Epithelial cell of proximal tubule (primary cell): ENCODE results near the gene FIS1. TPM values are rescaled to one million over a fixed set of nuclear protein-coding genes. Genes with fewer than 3 reads are reported as not detected.
"Not testable (repeated sequence)": the region's sequence is repeated elsewhere in the genome, so short reads cannot be mapped to it uniquely, and the experiment has no call there.

Experiments
- DNase-seq: peaks from one replicate; pipeline ENCODE4 v3.0.0-alpha.2; 2011; ENCODE audit warnings: low read depth
- H3K4me3 ChIP-seq: 2 replicates; pipeline ENCODE4 v1.5.1; 2011; ENCODE audit warnings: low read depth, mild to moderate bottlenecking, low read length
- total RNA-seq: library from RNA; depleted of rRNA; stranded (reverse); fragments of >200 nt; gene quantifications from 2 replicates; pipeline ENCODE4 v1.2.3, GENCODE V29; 2015
- TF ChIP-seq, protein P1 (sequence below): conservative IDR thresholded peaks from 2 replicates; pipeline ENCODE4 v1.5.1; 2012; ENCODE audit warnings: low read depth, mild to moderate bottlenecking, low read length

FIS1 gene
- total RNA-seq, 1 donor from 2014 or later, result 189 TPM

DNA sequence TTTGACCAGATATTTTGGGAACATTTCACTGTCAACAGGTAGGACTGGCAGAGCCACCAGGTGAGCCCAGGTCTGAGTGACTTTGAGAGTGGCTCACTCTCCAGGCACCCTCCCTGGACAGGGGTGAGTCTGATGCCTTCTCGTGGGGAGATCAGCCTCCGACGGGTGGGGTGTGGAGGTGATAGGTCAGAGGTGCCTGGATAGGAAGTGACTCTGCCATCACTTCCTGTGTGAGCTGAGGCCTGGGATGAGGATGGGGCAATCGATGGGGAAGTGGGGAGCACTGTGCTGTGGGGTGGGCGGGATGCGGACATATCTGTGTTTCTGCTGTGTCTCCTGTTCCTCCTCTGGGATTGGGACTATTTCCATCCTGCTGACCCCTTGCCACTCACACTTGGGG lies 42.2 kb upstream of the FIS1 start:
- no peak for DNase-seq
- TF ChIP-seq, protein P1, sequence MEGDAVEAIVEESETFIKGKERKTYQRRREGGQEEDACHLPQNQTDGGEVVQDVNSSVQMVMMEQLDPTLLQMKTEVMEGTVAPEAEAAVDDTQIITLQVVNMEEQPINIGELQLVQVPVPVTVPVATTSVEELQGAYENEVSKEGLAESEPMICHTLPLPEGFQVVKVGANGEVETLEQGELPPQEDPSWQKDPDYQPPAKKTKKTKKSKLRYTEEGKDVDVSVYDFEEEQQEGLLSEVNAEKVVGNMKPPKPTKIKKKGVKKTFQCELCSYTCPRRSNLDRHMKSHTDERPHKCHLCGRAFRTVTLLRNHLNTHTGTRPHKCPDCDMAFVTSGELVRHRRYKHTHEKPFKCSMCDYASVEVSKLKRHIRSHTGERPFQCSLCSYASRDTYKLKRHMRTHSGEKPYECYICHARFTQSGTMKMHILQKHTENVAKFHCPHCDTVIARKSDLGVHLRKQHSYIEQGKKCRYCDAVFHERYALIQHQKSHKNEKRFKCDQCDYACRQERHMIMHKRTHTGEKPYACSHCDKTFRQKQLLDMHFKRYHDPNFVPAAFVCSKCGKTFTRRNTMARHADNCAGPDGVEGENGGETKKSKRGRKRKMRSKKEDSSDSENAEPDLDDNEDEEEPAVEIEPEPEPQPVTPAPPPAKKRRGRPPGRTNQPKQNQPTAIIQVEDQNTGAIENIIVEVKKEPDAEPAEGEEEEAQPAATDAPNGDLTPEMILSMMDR, result no peak
- no peak overlapping the region for H3K4me3 ChIP-seq

DNA sequence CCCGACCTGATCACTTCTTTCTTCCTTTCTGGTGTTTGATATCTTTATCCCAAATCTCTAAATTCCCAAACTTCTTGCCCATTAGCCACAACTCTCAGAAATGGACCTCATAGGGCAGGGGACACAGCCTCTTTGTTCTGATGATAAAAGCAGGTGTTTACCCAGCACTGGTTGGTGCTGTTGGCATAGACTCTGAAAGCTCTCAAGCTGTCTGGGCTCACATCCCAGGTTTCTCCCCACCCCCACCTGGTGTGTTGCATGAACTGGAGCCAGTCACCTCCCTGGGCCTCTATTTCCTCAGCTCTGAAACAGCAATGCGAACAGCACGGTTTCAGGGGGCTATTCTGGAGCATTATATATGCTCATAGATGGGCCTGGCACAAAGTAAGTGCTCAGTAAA lies 41.0 kb upstream of the FIS1 start:
- DNase-seq, H3K4me3 ChIP-seq: not testable (repeated sequence)

DNA sequence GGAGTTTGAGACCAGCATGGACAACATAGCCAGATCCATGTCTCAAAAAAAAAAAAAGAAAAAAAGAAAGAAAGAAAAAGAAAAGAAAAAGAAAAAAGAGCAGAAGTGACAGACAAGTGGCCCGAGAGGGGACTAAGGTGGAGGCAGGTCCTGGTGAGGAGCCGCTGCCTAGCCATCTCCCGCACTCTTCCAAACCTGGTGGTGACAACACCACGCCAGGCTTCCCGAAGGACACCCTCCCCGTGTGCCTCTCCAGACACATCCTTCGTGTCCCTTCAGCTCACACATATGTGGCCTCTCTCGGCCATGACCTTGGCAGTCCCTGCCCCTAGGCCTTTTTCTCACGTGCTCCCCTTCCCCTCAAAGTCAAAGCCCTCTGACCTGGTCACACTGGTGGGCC lies 40.3 kb upstream of the FIS1 start:
- no peak overlapping the region for H3K4me3 ChIP-seq
- DNase-seq, result no peak
- TF ChIP-seq, protein P1, result no peak

DNA sequence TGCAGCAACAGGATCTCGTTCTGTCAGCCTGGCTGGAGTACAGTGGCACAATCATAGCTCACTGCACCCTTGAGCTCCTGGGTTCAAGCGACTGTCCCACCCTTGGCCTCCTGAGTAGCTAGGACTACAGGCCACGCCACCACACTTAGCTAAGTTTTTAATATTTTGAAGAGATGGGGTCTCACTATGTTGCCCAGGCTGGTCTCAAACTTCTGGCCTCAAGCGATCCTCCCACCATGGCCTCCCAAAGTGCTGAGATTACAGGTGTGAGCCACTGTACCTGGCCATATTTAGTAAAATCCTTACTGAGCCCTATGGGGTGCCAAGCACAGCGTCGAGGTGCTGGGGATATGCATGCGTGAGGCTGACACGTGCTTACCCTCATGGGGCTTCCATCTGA lies 36.0 kb upstream of the FIS1 start:
- DNase-seq, H3K4me3 ChIP-seq: not testable (repeated sequence)

DNA sequence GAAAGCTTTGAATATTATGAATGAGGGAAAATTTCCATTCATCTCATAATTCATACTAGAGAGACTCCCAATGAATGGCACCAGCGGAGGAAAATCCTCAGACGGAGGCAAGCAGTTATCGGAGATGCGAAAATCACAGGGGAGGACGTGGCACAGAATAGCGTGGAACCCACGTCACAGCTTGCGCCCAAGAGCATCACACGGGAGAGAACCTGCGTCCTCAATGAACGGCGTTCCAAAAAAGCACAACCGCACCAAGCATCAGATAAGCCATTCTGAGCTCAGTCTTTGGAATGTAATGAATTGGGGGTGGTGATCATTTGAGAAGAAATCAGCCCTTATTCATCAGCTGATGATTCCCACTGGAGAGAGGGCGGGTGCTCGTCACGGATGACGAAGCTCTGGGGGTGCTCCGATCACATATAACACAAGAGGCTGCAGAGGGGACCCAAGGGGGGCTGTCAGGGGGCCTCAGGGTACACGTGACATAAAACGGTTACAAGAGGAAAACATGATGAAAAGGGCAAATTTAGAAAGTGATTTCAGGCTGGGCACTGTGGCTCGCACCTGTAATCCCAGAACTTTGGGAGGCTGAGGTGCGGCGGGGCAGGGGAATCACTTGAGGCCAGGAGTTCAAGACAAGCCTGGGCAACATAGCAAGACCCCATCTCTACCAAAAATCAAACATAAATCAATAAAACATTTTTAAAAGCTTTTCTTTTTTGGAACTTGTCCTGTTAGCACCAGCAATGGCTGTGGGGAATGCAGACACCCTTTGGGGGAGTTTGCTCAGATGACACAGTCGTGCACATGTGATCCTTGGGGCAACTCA lies 33.8 kb upstream of the FIS1 start:
- no peak for DNase-seq
- H3K4me3 ChIP-seq, result no peak overlapping the region
- TF ChIP-seq, protein P1, result no peak

DNA sequence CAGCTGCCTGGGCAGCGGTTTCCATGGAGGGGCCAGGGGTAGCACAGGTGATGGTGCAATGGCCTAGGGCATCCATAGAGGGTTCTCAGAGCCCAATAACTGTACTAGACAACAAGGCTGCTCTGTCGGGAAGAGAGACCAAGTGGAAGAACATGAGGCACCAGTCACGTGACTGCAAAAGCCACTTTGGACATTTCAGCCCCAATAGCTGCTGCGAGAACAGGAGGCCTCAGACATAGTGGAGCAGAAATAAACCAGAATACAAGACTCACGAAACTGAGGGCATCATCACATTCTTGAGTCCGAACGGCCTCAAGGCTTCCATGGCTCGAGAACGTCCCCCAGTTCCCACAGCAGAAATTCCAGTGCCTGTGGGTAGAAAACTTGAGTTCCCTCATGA lies 32.3 kb upstream of the FIS1 start:
- H3K4me3 ChIP-seq, result no peak overlapping the region
- no peak for DNase-seq
- TF ChIP-seq, protein P1, result no peak

DNA sequence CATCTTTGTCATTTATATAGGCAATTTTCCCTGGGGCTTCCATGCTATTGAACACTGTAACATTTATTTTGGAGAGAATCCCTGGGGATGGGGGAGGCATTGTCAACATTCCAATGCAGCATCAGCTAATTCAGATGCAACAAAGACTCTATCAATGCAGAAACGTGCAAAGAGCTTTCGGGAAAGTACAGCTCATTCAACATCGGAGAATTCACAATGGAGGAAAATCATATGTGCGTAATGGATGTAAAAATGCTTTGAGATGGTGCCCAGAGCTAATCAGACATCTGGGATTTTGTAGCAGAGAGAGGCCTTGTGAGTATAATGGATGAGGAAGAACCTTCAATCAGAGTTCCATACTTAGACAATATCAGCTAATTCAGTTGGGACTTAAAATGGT lies 28.3 kb upstream of the FIS1 start:
- TF ChIP-seq, protein P1, result no peak
- no peak overlapping the region for H3K4me3 ChIP-seq
- no peak for DNase-seq

DNA sequence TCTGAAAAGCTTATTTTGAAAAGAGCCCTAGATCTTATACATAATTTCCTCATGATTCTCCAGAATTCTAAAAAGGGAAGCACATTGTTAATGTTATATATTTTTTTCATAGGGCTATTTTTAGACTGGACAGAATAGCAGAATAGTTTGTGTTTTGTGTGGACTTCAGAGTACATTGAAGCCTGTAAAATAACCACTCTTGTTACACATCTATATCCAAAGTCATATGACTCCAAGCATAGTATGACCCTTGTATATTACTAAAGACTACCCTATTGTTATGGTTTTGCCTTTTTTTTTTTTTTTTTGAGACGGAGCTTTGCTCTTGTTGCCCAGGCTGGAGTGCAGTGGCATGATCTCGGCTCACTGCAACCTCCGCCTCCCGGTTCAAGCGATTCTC lies 26.1 kb upstream of the FIS1 start:
- TF ChIP-seq, protein P1, result no peak
- no peak overlapping the region for H3K4me3 ChIP-seq
- DNase-seq, result no peak
